ENCODE measurements around the gene RBPJ.
"Not testable (repeated sequence)": the region's sequence is repeated elsewhere in the genome, so short reads cannot be mapped to it uniquely, and the experiment has no call there.

The RBPJ gene

DNA sequence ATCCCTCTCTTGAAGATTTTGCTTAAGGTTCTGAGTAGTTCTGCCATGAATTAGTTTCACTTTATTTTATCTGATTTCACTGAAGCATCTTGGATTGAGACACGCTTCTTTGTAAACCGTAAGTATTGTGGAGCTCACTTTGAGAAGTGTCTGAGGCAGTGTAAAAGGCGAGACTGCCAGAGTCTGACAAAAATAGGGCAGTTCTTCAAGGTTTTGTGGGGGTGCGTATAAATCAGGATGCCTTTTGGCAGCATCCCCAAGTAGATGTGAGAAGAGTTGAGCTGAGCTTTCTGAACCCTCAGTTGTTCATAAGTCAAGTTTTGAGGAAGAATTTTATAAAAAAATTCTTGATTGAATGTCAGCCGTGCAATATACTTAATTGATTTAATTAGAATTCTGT is 76.3 kb downstream of the RBPJ start:
- H3K4me3 ChIP-seq (ENCODE audit: low read length): no peak overlapping the region
- TF ChIP-seq ZNF274 (IDR thresholded peaks at IDR 0.05; ENCODE audit: low read depth, low read length): no peak

GRCh38 chr4:26400132-26400531 is 79.3 kb downstream of the RBPJ start:
- no peak for TF ChIP-seq ZNF274 (IDR thresholded peaks at IDR 0.05; ENCODE audit: low read depth, low read length)
- no peak overlapping the region for H3K4me3 ChIP-seq (ENCODE audit: low read length)

GRCh38 chr4:26402017-26402416 is 81.2 kb downstream of the RBPJ start:
- not testable (repeated sequence) for H3K4me3 ChIP-seq (ENCODE audit: low read length)

GRCh38 chr4:26402458-26402857 is 81.6 kb downstream of the RBPJ start:
- no peak overlapping the region for H3K4me3 ChIP-seq (ENCODE audit: low read length)
- no peak for TF ChIP-seq ZNF274 (IDR thresholded peaks at IDR 0.05; ENCODE audit: low read depth, low read length)

DNA sequence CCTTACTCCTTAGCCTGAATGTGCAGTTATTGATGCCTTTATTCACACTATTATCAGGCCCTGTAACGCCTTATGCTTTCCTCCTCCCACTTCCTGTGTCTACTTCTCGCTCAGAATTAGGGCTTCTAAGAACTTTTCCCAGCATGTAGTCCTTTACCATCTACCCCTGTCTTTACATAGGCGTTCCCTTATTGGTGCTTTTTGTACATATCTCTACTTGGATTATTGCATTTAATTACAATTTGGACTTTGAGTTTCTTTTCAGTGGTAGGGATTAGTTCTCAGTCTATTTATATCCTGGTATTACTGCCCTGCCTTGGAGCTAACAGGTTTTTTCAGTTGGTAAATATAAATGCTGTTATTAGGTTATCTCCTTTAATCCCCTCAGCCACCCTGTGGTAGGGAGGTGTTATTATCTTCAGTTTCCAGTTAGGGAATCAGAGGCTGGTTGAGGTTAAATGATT is 84.0 kb downstream of the RBPJ start:
- TF ChIP-seq ZNF274 (IDR thresholded peaks at IDR 0.05; ENCODE audit: low read depth, low read length): no peak
- no peak overlapping the region for H3K4me3 ChIP-seq (ENCODE audit: low read length)

GRCh38 chr4:26406346-26406975 is 85.6 kb downstream of the RBPJ start:
- TF ChIP-seq ZNF274 (IDR thresholded peaks at IDR 0.05; ENCODE audit: low read depth, low read length): no peak
- no peak overlapping the region for H3K4me3 ChIP-seq (ENCODE audit: low read length)

DNA sequence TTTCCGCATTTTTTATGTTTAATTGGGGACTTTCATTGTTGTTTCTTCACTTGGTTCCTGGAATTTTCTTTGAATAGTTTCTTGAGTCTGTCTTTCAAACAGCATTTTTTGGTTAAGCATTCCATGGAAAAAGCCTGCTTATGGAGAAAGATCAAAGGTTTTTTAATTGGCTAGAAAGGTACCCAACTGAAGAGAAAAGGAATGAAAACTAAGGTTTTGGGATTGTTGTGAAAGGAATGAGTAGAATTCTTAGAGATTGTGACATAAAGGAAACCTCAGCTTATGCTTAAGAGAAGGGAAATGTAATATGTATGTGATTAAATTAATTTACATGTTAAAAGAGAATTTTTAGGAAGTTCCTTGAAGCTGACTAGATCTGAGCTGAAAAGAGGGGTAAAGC is 86.7 kb downstream of the RBPJ start:
- TF ChIP-seq ZNF274 (IDR thresholded peaks at IDR 0.05; ENCODE audit: low read depth, low read length): no peak

GRCh38 chr4:26410385-26411293 is 89.8 kb downstream of the RBPJ start:
- no peak for TF ChIP-seq ZNF274 (IDR thresholded peaks at IDR 0.05; ENCODE audit: low read depth, low read length)
- no peak overlapping the region for H3K4me3 ChIP-seq (ENCODE audit: low read length)

More for the DNA sequence above, 86.7 kb downstream of the RBPJ start:
- no peak overlapping the region for H3K4me3 ChIP-seq (ENCODE audit: low read length)

DNA sequence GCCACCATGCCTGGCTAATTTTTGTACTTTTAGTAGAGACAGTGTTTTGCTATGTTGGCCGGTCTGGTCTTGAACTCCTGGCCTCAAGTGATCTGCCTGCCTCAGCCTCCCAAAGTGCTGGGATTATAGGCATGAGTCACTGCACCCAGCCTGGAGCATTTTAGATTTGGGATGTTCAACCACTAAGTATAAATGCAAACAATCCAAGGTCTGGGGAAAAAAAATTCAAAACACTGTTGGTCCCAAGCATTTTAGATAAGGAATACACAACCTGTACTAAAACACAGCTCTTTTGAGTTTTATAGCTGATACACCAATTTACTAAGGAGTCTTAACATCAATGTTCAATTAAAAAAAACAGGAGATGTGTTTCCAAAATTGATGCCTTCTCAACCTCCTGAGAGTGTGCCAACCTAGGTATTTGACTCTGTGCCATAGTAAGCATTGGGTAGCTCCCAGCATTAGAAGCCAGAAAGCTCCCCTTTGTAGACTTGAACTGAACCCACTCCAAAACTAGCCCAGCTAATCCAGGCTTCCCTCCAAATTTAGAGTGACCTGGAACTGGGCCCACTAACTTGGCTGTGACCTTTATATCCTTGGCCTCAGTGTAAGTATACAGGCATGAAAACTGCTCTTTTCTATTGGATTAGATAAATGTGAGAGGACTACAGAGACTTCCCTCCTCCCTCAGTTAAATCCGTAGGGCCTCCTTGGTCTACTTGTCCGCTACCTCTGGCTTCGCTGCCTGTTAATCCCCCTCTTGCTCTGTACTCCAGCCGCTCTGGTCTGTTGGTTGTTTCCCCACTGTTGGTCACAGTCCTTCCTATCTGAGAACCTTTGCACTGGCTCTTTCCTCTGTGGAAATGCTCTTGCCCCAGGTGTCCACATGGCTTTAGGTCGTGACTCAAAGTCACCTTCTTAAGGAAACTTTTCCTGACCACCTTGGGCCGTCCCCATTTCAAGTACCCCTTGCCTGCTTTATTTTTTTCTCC is 91.9 kb downstream of the RBPJ start:
- no peak overlapping the region for H3K4me3 ChIP-seq (ENCODE audit: low read length)
- TF ChIP-seq ZNF274 (IDR thresholded peaks at IDR 0.05; ENCODE audit: low read depth, low read length): no peak

GRCh38 chr4:26413582-26413981 is 92.8 kb downstream of the RBPJ start:
- no peak for TF ChIP-seq ZNF274 (IDR thresholded peaks at IDR 0.05; ENCODE audit: low read depth, low read length)
- no peak overlapping the region for H3K4me3 ChIP-seq (ENCODE audit: low read length)

- H3K4me3 ChIP-seq (ENCODE audit: low read length): no peak overlapping the region
- TF ChIP-seq ZNF274 (IDR thresholded peaks at IDR 0.05; ENCODE audit: low read depth, low read length): no peak
Observed at GRCh38 chr4:26418107-26418506, 97.3 kb downstream of the RBPJ start.

DNA sequence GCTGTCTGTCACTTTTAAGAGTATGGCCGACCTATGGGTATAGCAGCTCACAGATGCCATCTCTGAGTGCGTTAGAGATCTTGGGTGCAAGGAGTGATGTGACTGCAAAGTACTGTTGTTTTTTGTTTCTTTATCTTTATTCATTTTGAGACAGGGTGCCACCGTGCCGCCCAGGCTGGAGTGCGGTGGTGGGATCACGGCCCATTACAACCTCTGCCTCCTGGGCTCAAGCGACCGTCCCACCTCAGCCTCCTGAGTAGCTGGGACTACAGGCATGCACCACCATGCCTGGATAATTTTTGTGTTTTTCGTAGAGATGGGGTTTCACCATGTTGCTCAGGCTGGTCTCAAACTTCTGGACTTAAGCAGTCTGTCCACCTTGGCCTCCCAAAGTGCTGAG is 98.0 kb downstream of the RBPJ start:
- H3K4me3 ChIP-seq (ENCODE audit: low read length): no peak overlapping the region
- TF ChIP-seq ZNF274 (IDR thresholded peaks at IDR 0.05; ENCODE audit: low read depth, low read length): no peak

DNA sequence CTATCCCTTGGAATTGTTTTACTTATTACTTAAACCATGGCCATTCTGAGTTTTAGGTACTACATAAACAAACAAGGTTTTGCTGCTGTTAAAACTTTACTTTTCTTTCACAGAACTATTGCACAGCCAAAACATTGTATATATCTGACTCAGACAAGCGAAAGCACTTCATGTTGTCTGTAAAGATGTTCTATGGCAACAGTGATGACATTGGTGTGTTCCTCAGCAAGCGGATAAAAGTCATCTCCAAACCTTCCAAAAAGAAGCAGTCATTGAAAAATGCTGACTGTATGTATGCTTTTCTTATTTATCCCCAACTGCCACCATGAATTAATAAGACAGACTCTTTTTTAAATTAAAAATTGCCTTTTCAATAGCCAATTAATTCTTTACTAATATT is 99.6 kb downstream of the RBPJ start:
- H3K4me3 ChIP-seq (ENCODE audit: low read length): no peak overlapping the region
- TF ChIP-seq ZNF274 (IDR thresholded peaks at IDR 0.05; ENCODE audit: low read depth, low read length): no peak

DNA sequence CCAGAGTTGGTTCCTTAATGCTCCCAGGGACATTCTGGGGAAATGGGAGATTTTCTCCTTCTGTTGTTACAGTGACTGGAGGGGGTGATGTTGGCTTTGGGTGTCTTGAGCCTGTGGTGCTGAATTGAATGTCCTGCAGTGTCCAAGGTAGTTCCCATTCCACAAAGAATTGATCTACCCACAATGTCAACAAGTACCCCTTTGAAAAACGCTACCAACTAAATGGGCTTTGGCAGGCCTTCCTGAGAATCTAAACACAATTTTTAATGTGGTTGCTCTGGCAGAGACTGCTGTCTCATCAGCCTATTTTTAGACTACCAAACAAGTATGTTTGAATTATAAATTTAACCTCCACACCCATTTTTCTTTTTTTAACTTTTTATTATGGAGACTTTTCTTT is 100.1 kb downstream of the RBPJ start:
- H3K4me3 ChIP-seq (ENCODE audit: low read length): no peak overlapping the region
- no peak for TF ChIP-seq ZNF274 (IDR thresholded peaks at IDR 0.05; ENCODE audit: low read depth, low read length)
